Heart left ventricle (tissue), 16 donors: ENCODE measurements around the gene GRIN2A. TPM values are rescaled to one million over a fixed set of nuclear protein-coding genes. Genes with fewer than 3 reads are reported as not detected.

Experiments
- ATAC-seq, 4 donors: fragments of 200-7000 bp; cut with Tn5 transposase; one replicate each; pipeline ENCODE4 v1.9.1; 2020 to 2022; ENCODE audit warnings: moderate library complexity in 4 of 4, mild to moderate bottlenecking in 3 of 4, moderate number of reproducible peaks in 1 of 4
- DNase-seq, 5 donors: peaks; one replicate each; pipeline ENCODE4 v3.0.0-alpha.2; 2020
- H3K27ac ChIP-seq, 12 donors: fragments of 200-600 bp; sonication (generic) in 4 of 12; one replicate each; pipeline versions ENCODE4 v1.5.0 to v1.8.0; 2016 to 2022; ENCODE audit warnings: mild to moderate bottlenecking in 2 of 12
- H3K27me3 ChIP-seq, 9 donors: fragments of 200-600 bp; sonication (generic) in 2 of 9; one replicate each; pipeline versions ENCODE4 v1.5.1 to v1.8.0; 2016 to 2022; ENCODE audit warnings: mild to moderate bottlenecking in 3 of 9
- H3K36me3 ChIP-seq, 9 donors: fragments of 200-600 bp; sonication (generic) in 2 of 9; one replicate each; pipeline versions ENCODE4 v1.5.0 to v1.8.0; 2018 to 2022; ENCODE audit warnings: mild to moderate bottlenecking in 2 of 9
- H3K4me1 ChIP-seq, 12 donors: fragments of 200-600 bp; sonication (generic) in 4 of 12; one replicate each; pipeline versions ENCODE4 v1.5.0 to v1.8.0; 2016 to 2022; ENCODE audit warnings: mild to moderate bottlenecking in 3 of 12
- H3K4me3 ChIP-seq, 12 donors: fragments of 200-600 bp; sonication (generic) in 4 of 12; one replicate each; pipeline versions ENCODE4 v1.5.0 to v1.8.0; 2017 to 2022; ENCODE audit warnings: mild to moderate bottlenecking in 9 of 12, moderate library complexity in 4 of 12
- H3K9me3 ChIP-seq, 12 donors: fragments of 200-600 bp; sonication (generic) in 4 of 12; one replicate each; pipeline versions ENCODE4 v1.5.0 to v1.8.0; 2016 to 2022; ENCODE audit warnings: mild to moderate bottlenecking in 1 of 12
- CTCF ChIP-seq, 12 donors: fragments of 200-600 bp; sonication (generic) in 4 of 12; IDR thresholded peaks; one replicate each; pipeline versions ENCODE4 v1.5.0 to v1.8.0; 2018 to 2022; ENCODE audit warnings: antibody characterized with exemption in 12 of 12, mild to moderate bottlenecking in 5 of 12
- POLR2A ChIP-seq, 2 donors: fragments of 450-650 bp; IDR thresholded peaks; one replicate each; pipeline ENCODE4 v1.6.1; 2017; ENCODE audit warnings: antibody characterized with exemption in 2 of 2, mild to moderate bottlenecking in 2 of 2, moderate library complexity in 2 of 2
- WGBS, 4 donors: extraction: QIAGEN DNeasy Blood & Tissue Kit in 2 of 4; methylation state at CpG; one replicate each; pipeline versions ENCODE4 v1.1.5 to v1.1.7; 2013 to 2018; 5-methylcytosine and 5-hydroxymethylcytosine counted together
- intact Hi-C, 10 donors: fragments of 100-400 bp; cut with DNase I; formaldehyde crosslinking; loops; one replicate each; pipeline versions ENCODE4 v1.11.1 to v1.14.2; 2022
- polyA plus RNA-seq, 2 donors: library from polyadenylated mRNA; stranded (reverse); fragments of 200-250 nt; gene quantifications; one replicate each; pipeline ENCODE4 v1.2.3, GENCODE V29; 2013
- total RNA-seq, 9 donors: library from RNA; depleted of rRNA in 2 of 9; stranded (reverse); fragments of >200 nt in 2 of 9; fragmentation: NEBNext Ultra II Directional in 3 of 9; extraction: Animal tissue kit (Norgen Biotek cat#: 25700) in 3 of 9; gene quantifications; one replicate each; pipeline versions ENCODE4 v1.1.0 to v1.2.4, GENCODE V29; 2016 to 2023
- donor health status: ischemic (EF 13 %, LVEDD 7.1; RV severe dilation, severe dysfunction).
- donor health status: healthy with polysubstance abuse.
- donor health status: DM: no; HTN: yes; CAD: no.
- donor health status: DM: no; HTN: no; CAD: no.
- donor health status: ischemic (EF 25% LVEDD 6.9; RV normal size, moderate dysfunction).
- donor health status: ischemic (EF 25% LVEDD 5.7; RV mildly dilated, moderate dysfunction).
- donor health status: healthy.
- donor health status: DM: yes; HTN: yes; CAD: no.
- donor health status: ischemic (EF 35%, LVEDD 5.7; RV mildly dilated, moderate dysfunction).
- donor health status: nonischemic (EF 11% LVEDD 7.7; RV severe dilation, severe dysfunction).
- donor health status: DM: yes; HTN: yes; CAD: no.
- donor health status: PGD.
- donor health status: ischemic (EF 29% LVEDD 5.4; RV normal size, mild dysfunction).
- donor health status: nonischemic (EF 23%, LVEDD 6.1; RV moderate dilation, normal function).

The GRIN2A gene
- total and polyA plus RNA-seq, 11 donors: 0.01 to 4.6 (median 2.6) TPM

DNA sequence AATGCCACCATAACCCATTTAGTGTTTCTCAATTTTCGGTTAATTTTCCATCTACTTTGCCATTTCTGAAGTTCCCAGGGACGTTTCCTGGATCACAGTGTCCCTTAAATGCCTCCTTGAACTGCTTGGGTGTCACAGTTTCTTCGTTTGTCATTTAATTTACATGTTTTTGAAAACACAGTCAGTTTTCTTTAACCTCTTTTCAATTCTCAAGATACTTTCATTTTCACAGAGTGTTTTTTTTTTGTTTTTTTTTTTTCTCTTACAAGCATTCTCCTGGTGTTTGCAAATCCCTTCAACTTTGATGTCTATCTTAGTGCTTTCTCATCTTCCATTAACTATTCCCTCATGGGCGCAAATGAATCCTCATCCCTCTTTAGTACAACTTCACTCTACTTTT lies 283.7 kb downstream of the GRIN2A start:
- Histone ChIP-seq H3K27me3 (no peaks in the 10 kb centered on the region), H3K36me3 (no peaks in the 10 kb centered on the region), H3K9me3 (no peaks in the 10 kb centered on the region), H3K27ac (no peak overlapping the region), H3K4me1 (no peaks in the 10 kb centered on the region), H3K4me3 (no peak overlapping the region)
- DNase-seq (no peak), ATAC-seq (no peak)
- intact Hi-C loops: no loop called here
- TF ChIP-seq POLR2A (IDR thresholded peaks at IDR 0.05) (no peak), CTCF (IDR thresholded peaks at IDR 0.05) (no peak)
- 64 to 75% (median 73%) methylated on average over 4 of the region's 4 CpGs for WGBS, 4 donors

DNA sequence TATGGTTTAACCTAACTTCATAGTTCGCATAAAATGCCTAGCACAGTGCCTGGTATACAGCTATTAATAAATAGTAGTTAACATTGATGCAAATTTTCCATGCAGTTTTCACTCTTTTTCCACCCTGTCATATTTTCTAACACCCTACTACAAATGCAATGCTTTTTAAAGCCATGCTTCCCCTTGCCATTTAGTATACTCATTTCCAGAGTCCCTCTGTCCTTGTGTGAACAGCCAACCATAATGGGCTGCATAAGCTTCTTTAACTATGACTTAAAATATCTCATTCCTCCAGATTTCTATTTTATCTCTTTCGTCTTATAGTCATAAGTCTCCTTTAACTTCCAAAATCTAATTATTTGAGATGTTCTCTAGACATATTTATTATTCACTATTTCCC lies 284.1 kb downstream of the GRIN2A start:
- no peak for TF ChIP-seq CTCF (IDR thresholded peaks at IDR 0.05)
- TF ChIP-seq POLR2A (IDR thresholded peaks at IDR 0.05): no peak
- no peak overlapping the region for H3K4me3 ChIP-seq
- no peaks in the 10 kb centered on the region for H3K27me3 ChIP-seq
- intact Hi-C loops: no loop called here
- no peaks in the 10 kb centered on the region for H3K4me1 ChIP-seq
- ATAC-seq (no peak), DNase-seq (no peak)
- H3K9me3 ChIP-seq: no peaks in the 10 kb centered on the region
- 84 to 94% (median 89%) methylated on average over 2 of the region's 2 CpGs for WGBS, 4 donors
- no peaks in the 10 kb centered on the region for H3K36me3 ChIP-seq
- no peak overlapping the region for H3K27ac ChIP-seq

DNA sequence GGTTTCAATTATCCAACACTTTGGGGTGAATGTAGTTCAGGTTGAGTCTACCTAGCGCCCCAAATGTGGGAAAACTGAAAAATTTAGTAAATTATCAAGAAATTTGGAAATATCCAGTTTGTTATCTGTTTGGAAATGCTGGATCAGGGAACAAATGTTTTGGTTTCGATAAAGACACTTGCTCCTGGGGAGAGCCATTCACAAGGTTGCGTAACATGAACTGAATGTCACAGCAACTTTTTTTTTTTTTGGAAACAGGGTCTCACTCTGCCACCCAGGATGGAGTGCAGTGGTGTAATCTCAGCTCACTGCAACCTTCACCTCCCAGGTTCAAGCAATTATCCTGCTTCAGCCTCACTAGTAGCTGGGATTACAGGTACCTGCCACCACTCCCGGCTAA lies 286.4 kb downstream of the GRIN2A start:
- no peak overlapping the region for H3K4me3 ChIP-seq
- 80 to 92% (median 86%) methylated on average over 4 of the region's 4 CpGs for WGBS, 4 donors

GRCh38 chr16:9885876-9886275 lies 296.4 kb downstream of the GRIN2A start:
- TF ChIP-seq POLR2A (IDR thresholded peaks at IDR 0.05) (no peak), CTCF (IDR thresholded peaks at IDR 0.05) (no peak)
- Histone ChIP-seq H3K4me3 (no peak overlapping the region), H3K27ac (no peak overlapping the region), H3K36me3 (no peaks in the 10 kb centered on the region), H3K9me3 (no peaks in the 10 kb centered on the region), H3K27me3 (no peaks in the 10 kb centered on the region), H3K4me1 (no peaks in the 10 kb centered on the region)
- WGBS, 4 donors: 92 to 100% (median 95%) methylated on average over 1 of the region's 1 CpG
- ATAC-seq (no peak), DNase-seq (no peak)
- intact Hi-C loops: no loop called here

More for the DNA sequence above, 286.4 kb downstream of the GRIN2A start:
- no peaks in the 10 kb centered on the region for H3K4me1 ChIP-seq
- no peaks in the 10 kb centered on the region for H3K9me3 ChIP-seq
- H3K27ac ChIP-seq: no peak overlapping the region
- no peak for DNase-seq
- no peaks in the 10 kb centered on the region for H3K27me3 ChIP-seq
- H3K36me3 ChIP-seq: no peaks in the 10 kb centered on the region
- intact Hi-C loops: no loop called here
- ATAC-seq: no peak
- no peak for TF ChIP-seq CTCF (IDR thresholded peaks at IDR 0.05)
- TF ChIP-seq POLR2A (IDR thresholded peaks at IDR 0.05): no peak
